K562 (cell line): Measurements from ENCODE around the gene WWOX. TPM values are rescaled to one million over a fixed set of nuclear protein-coding genes. Genes with fewer than 3 reads are reported as not detected.

ENCODE experiments used
- ATAC-seq: fragments of 200-7000 bp; cut with Tn5 transposase; 3 replicates; pipeline ENCODE4 v1.9.1; 2020; ENCODE audit warnings: moderate library complexity
- BruUV-seq: library from RNA; stranded (reverse); fragments of 400-500 nt; replicated peaks from 2 replicates; lab custom pipeline; 2021; lab: Mats Ljungman, UMichigan
- CTCF ChIA-PET: fragments of 300-600 bp; formaldehyde crosslinking; extraction: SDS; loops from one replicate; lab custom pipeline; 2021; ENCODE audit warnings: low intra/inter-chr PET ratio; lab: Yijun Ruan, JAX
- POLR2A ChIA-PET: fragments of 300-600, 350-650 bp; sonication (Branson Sonifier 250); formaldehyde crosslinking; extraction: SDS; loops from one replicate; lab custom pipeline; 2021; ENCODE audit warnings: antibody characterized with exemption, inconsistent platforms; lab: Yijun Ruan, JAX
- DNase-seq, 4 experiments: peaks; one replicate each; pipeline versions ENCODE4 v3.0.0 to v3.0.0-alpha.2; 2011 to 2018; ENCODE audit warnings: low spot score in 3 of 4, mixed read lengths in 3 of 4; ENCODE audit errors: extremely low read depth in 1 of 4
- FAIRE-seq: peaks from 2 replicates; lab custom pipeline; 2011; peaks lifted over from hg19 to GRCh38; lab: Jason Lieb, UNC
- H2AFZ ChIP-seq: 2 replicates; pipeline ENCODE4 v1.6.0; 2011; ENCODE audit warnings: low read depth, low read length, control low read depth, inconsistent platforms
- H3K27ac ChIP-seq: fragments of 200-600 bp; 3 replicates; pipeline ENCODE4 v1.8.0; 2011; ENCODE audit warnings: low read depth, mild to moderate bottlenecking, control low read depth, inconsistent platforms, low read length, moderate library complexity, mixed read lengths; ENCODE audit errors: extremely low read depth
- H3K27me3 ChIP-seq, 2 experiments: fragments of 300-600 bp in 1 of 2; 2 replicates in 1 of 2; 3 replicates in 1 of 2; pipeline versions ENCODE4 v1.6.0 to v1.8.0; 2011; ENCODE audit warnings: inconsistent platforms in 2 of 2, low read length in 2 of 2, mild to moderate bottlenecking in 1 of 2, mixed read lengths in 1 of 2, moderate library complexity in 1 of 2; ENCODE audit not compliant: control insufficient read depth in 2 of 2, insufficient read depth in 2 of 2
- H3K36me3 ChIP-seq: fragments of 300-600 bp; 3 replicates; pipeline ENCODE4 v1.8.0; 2011; ENCODE audit warnings: mild to moderate bottlenecking, low read length, inconsistent platforms; ENCODE audit not compliant: control insufficient read depth, insufficient read depth
- H3K4me1 ChIP-seq, 2 experiments: fragments of 200-600 bp in 1 of 2; replicated peaks in 1 of 2; 2 replicates in 1 of 2; 3 replicates in 1 of 2; pipeline versions ENCODE4 v1.5.1 to v1.8.0; 2011; ENCODE audit warnings: inconsistent platforms in 2 of 2, low read length in 2 of 2, mild to moderate bottlenecking in 1 of 2, mixed read lengths in 1 of 2, moderate library complexity in 1 of 2; ENCODE audit not compliant: control insufficient read depth in 2 of 2, insufficient read depth in 2 of 2
- H3K4me2 ChIP-seq: 2 replicates; pipeline ENCODE4 v1.6.1; 2011; ENCODE audit warnings: low read length, control low read depth, inconsistent platforms, mixed read lengths; ENCODE audit not compliant: insufficient read depth
- H3K4me3 ChIP-seq: fragments of 200-600 bp; sonication (generic), shearing (Covaris generic); 2 replicates; pipeline ENCODE4 v1.5.1; 2016; ENCODE audit warnings: control low read depth, inconsistent platforms
- H3K79me2 ChIP-seq: fragments of 200-600 bp; 3 replicates; pipeline ENCODE4 v1.8.0; 2011; ENCODE audit warnings: low read length, inconsistent platforms; ENCODE audit not compliant: control insufficient read depth, insufficient read depth
- H3K9ac ChIP-seq, 2 experiments: 2 replicates each; pipeline versions ENCODE4 v1.6.0 to v1.6.1; 2011; ENCODE audit warnings: low read depth in 2 of 2, low read length in 2 of 2, control low read depth in 1 of 2, inconsistent platforms in 1 of 2, mild to moderate bottlenecking in 1 of 2, mixed read lengths in 1 of 2; ENCODE audit not compliant: insufficient read depth in 1 of 2
- H3K9me1 ChIP-seq: one replicate; pipeline ENCODE4 v1.6.0; 2011; ENCODE audit warnings: inconsistent platforms, mild to moderate bottlenecking, low read length, moderate library complexity; ENCODE audit not compliant: control insufficient read depth, insufficient read depth
- H3K9me3 ChIP-seq: replicated peaks from 2 replicates; pipeline ENCODE4 v1.5.1; 2011; ENCODE audit warnings: low read depth, low read length, inconsistent platforms; ENCODE audit not compliant: control insufficient read depth, insufficient read depth
- H4K20me1 ChIP-seq: replicated peaks from 2 replicates; pipeline ENCODE4 v1.6.1; 2011; ENCODE audit warnings: low read length, inconsistent platforms, mixed read lengths; ENCODE audit not compliant: control insufficient read depth, insufficient read depth
- BCOR ChIP-seq: fragments of 450-650 bp; IDR thresholded peaks from 2 replicates; pipeline ENCODE4 v1.6.1; 2016
- LCOR ChIP-seq: sonication (generic); formaldehyde crosslinking; IDR thresholded peaks from 2 replicates; pipeline ENCODE4 v1.8.0; 2022; ENCODE audit warnings: mild to moderate bottlenecking, missing genetic modification reagents
- RBM25 ChIP-seq: fragments of 200-400 bp; formaldehyde crosslinking; IDR thresholded peaks from 2 replicates; pipeline ENCODE4 v1.6.1; 2018; ENCODE audit warnings: low read length, low read depth, moderate library complexity; ENCODE audit not compliant: severe bottlenecking
- SMARCB1 ChIP-seq: IDR thresholded peaks from 2 replicates; pipeline ENCODE4 v1.6.1; 2011; ENCODE audit warnings: improper control_type of control experiment, low read depth; ENCODE audit not compliant: insufficient read length
- YBX1 ChIP-seq: fragments of 450-650 bp; IDR thresholded peaks from 2 replicates; pipeline ENCODE4 v1.7.1; 2016; ENCODE audit warnings: mild to moderate bottlenecking
- ZNF780A ChIP-seq: fragments of 250-450 bp; sonication (Bioruptor Pico); IDR thresholded peaks from 2 replicates; pipeline ENCODE4 v1.5.0; 2021; ENCODE audit warnings: mild to moderate bottlenecking
- ZNF79 ChIP-seq: fragments of 250-450 bp; sonication (Bioruptor Pico); IDR thresholded peaks from 2 replicates; pipeline ENCODE4 v1.4.0; 2020; ENCODE audit warnings: low read depth, mild to moderate bottlenecking, moderate library complexity
- WGBS: fragments of 100-300 bp; shearing (Covaris generic); methylation state at CpG from one replicate; pipeline ENCODE4 v1.1.6; 2016; ENCODE audit warnings: low coverage, mixed read lengths; ENCODE audit not compliant: insufficient coverage; ENCODE audit errors: missing lambda C conversion rate; 5-methylcytosine and 5-hydroxymethylcytosine counted together
- in situ Hi-C: fragments of 300-500 bp; cut with MboI; formaldehyde crosslinking; loops from 4 replicates; pipeline ENCODE4 v1.15.0; 2018; ENCODE audit warnings: inconsistent platforms, mixed read lengths
- intact Hi-C: fragments of 100-400 bp; cut with micrococcal nuclease; formaldehyde crosslinking; loops from 2 replicates; pipeline ENCODE4 v1.14.2; 2022
- polyA plus RNA-seq, 8 experiments: library from polyadenylated mRNA; depleted of rRNA in 4 of 8; stranded (reverse) in 5 of 8; unstranded in 3 of 8; fragments of >200 nt; fragmentation: Nextera tagmentation in 2 of 8; fragmentation: Illumina TruSeq in 1 of 8; extraction: Ambion mirVana in 2 of 8; extraction: Trizol in 1 of 8; gene quantifications; 2 replicates each; pipeline versions ENCODE4 v1.2.1 to v1.2.3, GENCODE V29; 2011 to 2014; ENCODE audit warnings: inconsistent platforms in 1 of 8, missing spikeins in 1 of 8
- total RNA-seq, 7 experiments: library from RNA; depleted of rRNA in 6 of 7; stranded (reverse); fragments of >200 nt in 6 of 7; fragmentation: Illumina TruSeq in 2 of 7; extraction: Trizol in 2 of 7; gene quantifications; 2 replicates each; pipeline versions ENCODE4 v1.2.1 to v1.2.3, GENCODE V29; 2011 to 2021; ENCODE audit warnings: low replicate concordance in 1 of 7
- TF ChIP-seq, protein P1 (sequence below): fragments of 250-450 bp; sonication (Bioruptor Pico); IDR thresholded peaks from 2 replicates; pipeline ENCODE4 v1.5.0; 2022; ENCODE audit warnings: mild to moderate bottlenecking
- TF ChIP-seq, protein P2 (sequence below), 2 experiments: fragments of 450-650 bp; IDR thresholded peaks; 2 replicates each; pipeline ENCODE4 v1.6.1; 2016

The WWOX gene
- total and polyA plus RNA-seq, 9 of the 15 experiments (the other 6 are each of a cell fraction or from before 2014, with no cell fraction given) = 1.6 to 22.7 (median 8.1) TPM

DNA sequence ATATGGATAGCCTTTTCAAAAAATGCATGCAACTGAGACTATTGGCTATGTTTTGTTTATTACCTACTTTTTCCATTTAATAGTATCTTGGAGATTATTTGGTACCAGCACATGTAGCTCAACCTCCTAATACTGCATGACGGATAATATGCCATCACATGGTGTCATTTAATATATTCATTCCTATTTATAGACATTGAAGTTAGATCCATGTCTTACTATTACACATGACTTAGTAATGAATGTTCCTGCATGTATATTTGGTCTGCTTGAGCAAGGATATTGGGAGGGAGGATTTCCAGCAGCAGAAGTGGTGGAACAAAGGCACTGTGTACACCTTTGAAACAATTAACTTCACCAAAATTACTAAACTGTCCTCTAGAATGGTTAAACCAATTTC lies 561.3 kb downstream of the WWOX start (continued):
- TF ChIP-seq YBX1 = no peak
- TF ChIP-seq BCOR = no peak
- TF ChIP-seq ZNF780A (CRISPR knock-in tag) = no peak
- TF ChIP-seq, all 486 proteins: peak for 0

DNA sequence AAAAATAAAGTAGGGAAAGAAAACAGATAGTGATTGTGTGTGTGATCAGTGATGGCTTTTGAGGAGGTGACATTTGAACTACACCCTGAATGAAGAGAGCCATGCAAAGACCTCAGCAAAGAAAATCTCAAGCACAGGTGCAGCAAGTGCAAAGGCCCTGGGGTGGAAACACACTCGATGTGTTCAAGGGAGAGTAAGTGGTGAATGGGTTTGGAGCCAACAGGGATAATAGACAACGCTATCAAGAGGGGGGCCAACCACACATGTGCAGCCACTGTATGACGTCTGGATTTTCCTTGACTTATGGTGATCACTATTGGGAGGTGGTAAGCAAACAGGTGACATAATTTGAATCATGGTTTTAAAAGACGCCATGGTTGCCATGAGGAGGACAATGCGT lies 564.2 kb downstream of the WWOX start:
- Histone ChIP-seq H3K4me1 (no peaks in the 10 kb centered on the region), H3K9me1 (no peaks in the 10 kb centered on the region), H3K27me3 (peaks cover 5 to 19% of the 10 kb centered on the region in 2 experiments), H3K36me3 (no peaks in the 10 kb centered on the region), H3K9ac (no peak overlapping the region), H3K4me3 (no peak overlapping the region), H3K9me3 (no peaks in the 10 kb centered on the region), H3K27ac (no peak overlapping the region), H3K4me2 (no peak overlapping the region), H2AFZ (no peak overlapping the region), H3K79me2 (no peaks in the 10 kb centered on the region), H4K20me1 (no peaks in the 10 kb centered on the region)
- ATAC-seq (no peak), FAIRE-seq (no peak), DNase-seq (no peak)
- CTCF ChIA-PET = no interaction called here
- intact Hi-C loops = no loop called here
- in situ Hi-C loops = no loop called here
- 1% methylated on average over 5 of the region's 5 CpGs for WGBS
- POLR2A ChIA-PET = no interaction called here
- TF ChIP-seq, protein P1, sequence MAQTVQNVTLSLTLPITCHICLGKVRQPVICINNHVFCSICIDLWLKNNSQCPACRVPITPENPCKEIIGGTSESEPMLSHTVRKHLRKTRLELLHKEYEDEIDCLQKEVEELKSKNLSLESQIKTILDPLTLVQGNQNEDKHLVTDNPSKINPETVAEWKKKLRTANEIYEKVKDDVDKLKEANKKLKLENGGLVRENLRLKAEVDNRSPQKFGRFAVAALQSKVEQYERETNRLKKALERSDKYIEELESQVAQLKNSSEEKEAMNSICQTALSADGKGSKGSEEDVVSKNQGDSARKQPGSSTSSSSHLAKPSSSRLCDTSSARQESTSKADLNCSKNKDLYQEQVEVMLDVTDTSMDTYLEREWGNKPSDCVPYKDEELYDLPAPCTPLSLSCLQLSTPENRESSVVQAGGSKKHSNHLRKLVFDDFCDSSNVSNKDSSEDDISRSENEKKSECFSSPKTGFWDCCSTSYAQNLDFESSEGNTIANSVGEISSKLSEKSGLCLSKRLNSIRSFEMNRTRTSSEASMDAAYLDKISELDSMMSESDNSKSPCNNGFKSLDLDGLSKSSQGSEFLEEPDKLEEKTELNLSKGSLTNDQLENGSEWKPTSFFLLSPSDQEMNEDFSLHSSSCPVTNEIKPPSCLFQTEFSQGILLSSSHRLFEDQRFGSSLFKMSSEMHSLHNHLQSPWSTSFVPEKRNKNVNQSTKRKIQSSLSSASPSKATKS (CRISPR knock-in tag) = no peak
- TF ChIP-seq RBM25 = peak; percentile 55
- TF ChIP-seq ZNF79 (CRISPR knock-in tag) = no peak
- no peak for TF ChIP-seq SMARCB1
- TF ChIP-seq, protein P2, sequence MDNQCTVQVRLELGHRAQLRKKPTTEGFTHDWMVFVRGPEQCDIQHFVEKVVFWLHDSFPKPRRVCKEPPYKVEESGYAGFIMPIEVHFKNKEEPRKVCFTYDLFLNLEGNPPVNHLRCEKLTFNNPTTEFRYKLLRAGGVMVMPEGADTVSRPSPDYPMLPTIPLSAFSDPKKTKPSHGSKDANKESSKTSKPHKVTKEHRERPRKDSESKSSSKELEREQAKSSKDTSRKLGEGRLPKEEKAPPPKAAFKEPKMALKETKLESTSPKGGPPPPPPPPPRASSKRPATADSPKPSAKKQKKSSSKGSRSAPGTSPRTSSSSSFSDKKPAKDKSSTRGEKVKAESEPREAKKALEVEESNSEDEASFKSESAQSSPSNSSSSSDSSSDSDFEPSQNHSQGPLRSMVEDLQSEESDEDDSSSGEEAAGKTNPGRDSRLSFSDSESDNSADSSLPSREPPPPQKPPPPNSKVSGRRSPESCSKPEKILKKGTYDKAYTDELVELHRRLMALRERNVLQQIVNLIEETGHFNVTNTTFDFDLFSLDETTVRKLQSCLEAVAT (IDR thresholded peaks at IDR 0.05) = no peak
- no peak for TF ChIP-seq LCOR (CRISPR knock-in tag)
- no TSS peak for BruUV-seq
